GM18867 (cell line): ENCODE data around the gene UBC.

ENCODE experiments used
- ATAC-seq: cut with Tn5 transposase; IDR thresholded peaks from one replicate; pipeline ENCODE4 v1.9.1; 2021; ENCODE audit warnings: mild to moderate bottlenecking, moderate library complexity; ENCODE audit not compliant: unreplicated experiment

UBC gene

GRCh38 chr12:124866883-124867400 is 47.5 kb downstream of the UBC start:
- ATAC-seq: no peak

- ATAC-seq: no peak
Observed at GRCh38 chr12:124866195-124866882, 48.1 kb downstream of the UBC start.

- ATAC-seq: no peak
Observed at GRCh38 chr12:124865728-124866127, 48.7 kb downstream of the UBC start.

GRCh38 chr12:124864326-124864752 is 50.1 kb downstream of the UBC start:
- no peak for ATAC-seq

GRCh38 chr12:124863416-124864325 is 50.8 kb downstream of the UBC start, which contains the start of gene SCARB1:
TSS of gene SCARB1 (minus strand) at chr12:124863864. CDS start at chr12:124863720, 144 bp downstream.
- peak; percentile 71 for ATAC-seq

GRCh38 chr12:124862768-124863415 is 51.6 kb downstream of the UBC start:
- ATAC-seq: peak; percentile 33

GRCh38 chr12:124861898-124862676 is 52.4 kb downstream of the UBC start:
- peak; percentile 24 for ATAC-seq
